Measurements from ENCODE around the gene GUCY2D.

GRCh38 chr17:8004899-8005298, 2.5 kb downstream of the GUCY2D start:
- TF ChIP-seq CTCF (IDR thresholded peaks at IDR 0.05; ENCODE audit: low read length), result no peak
- no peak for TF ChIP-seq EZH2 (optimal IDR thresholded peaks at IDR 0.05; ENCODE audit: low read depth, low read length)
- no peak for TF ChIP-seq EZH2phosphoT487 (IDR thresholded peaks at IDR 0.05; ENCODE audit: low read length)
